Heart right ventricle (tissue), 16 donors: ENCODE measurements around the gene C10orf120. TPM values are rescaled to one million over a fixed set of nuclear protein-coding genes. Genes with fewer than 3 reads are reported as not detected.

Experiments
- ATAC-seq, 8 donors: fragments of 200-7000 bp; cut with Tn5 transposase; one replicate each; pipeline ENCODE4 v1.9.1; 2020; ENCODE audit warnings: mild to moderate bottlenecking in 8 of 8, moderate library complexity in 8 of 8, moderate number of reproducible peaks in 1 of 8
- DNase-seq, 2 donors: peaks; one replicate each; pipeline ENCODE4 v3.0.0-alpha.2; 2020
- H3K27ac ChIP-seq, 10 donors: fragments of 200-600 bp; sonication (generic) in 2 of 10; one replicate each; pipeline versions ENCODE4 v1.5.0 to v1.8.0; 2020 to 2022; ENCODE audit warnings: mild to moderate bottlenecking in 3 of 10
- H3K27me3 ChIP-seq, 7 donors: fragments of 200-600 bp; one replicate each; pipeline ENCODE4 v1.8.0; 2021 to 2022; ENCODE audit warnings: mild to moderate bottlenecking in 2 of 7
- H3K36me3 ChIP-seq, 9 donors: fragments of 200-600 bp; sonication (generic) in 1 of 9; one replicate each; pipeline versions ENCODE4 v1.5.0 to v1.8.0; 2020 to 2022; ENCODE audit warnings: mild to moderate bottlenecking in 2 of 9
- H3K4me1 ChIP-seq, 9 donors: fragments of 200-600 bp; sonication (generic) in 1 of 9; one replicate each; pipeline versions ENCODE4 v1.5.0 to v1.8.0; 2020 to 2022; ENCODE audit warnings: mild to moderate bottlenecking in 4 of 9
- H3K4me3 ChIP-seq, 10 donors: fragments of 200-600 bp; sonication (generic) in 2 of 10; one replicate each; pipeline versions ENCODE4 v1.5.0 to v1.8.0; 2020 to 2022; ENCODE audit warnings: mild to moderate bottlenecking in 7 of 10, moderate library complexity in 2 of 10
- H3K9me3 ChIP-seq, 11 donors: fragments of 200-600 bp in 10 of 11; sonication (generic) in 2 of 11; one replicate each; pipeline versions ENCODE4 v1.5.0 to v1.8.0; 2013 to 2022; ENCODE audit warnings: mild to moderate bottlenecking in 2 of 11, control low read depth in 1 of 11, moderate library complexity in 1 of 11
- CTCF ChIP-seq, 9 donors: fragments of 200-600 bp; sonication (generic) in 2 of 9; IDR thresholded peaks; one replicate each; pipeline versions ENCODE4 v1.5.0 to v1.8.0; 2021 to 2022; ENCODE audit warnings: antibody characterized with exemption in 9 of 9, mild to moderate bottlenecking in 5 of 9, moderate library complexity in 1 of 9
- WGBS, 2 donors: extraction: QIAGEN DNeasy Blood & Tissue Kit; methylation state at CpG; one replicate each; pipeline ENCODE4 v1.1.7; 2013; ENCODE audit warnings: inconsistent platforms in 1 of 2; 5-methylcytosine and 5-hydroxymethylcytosine counted together
- intact Hi-C, 10 donors: fragments of 100-400 bp; cut with DNase I; formaldehyde crosslinking; loops; one replicate each; pipeline versions ENCODE4 v1.11.1 to v1.14.2; 2022
- polyA plus RNA-seq, 2 donors: library from polyadenylated mRNA; stranded (reverse); fragments of 200-250 nt; gene quantifications; one replicate each; pipeline ENCODE4 v1.2.3, GENCODE V29; 2013
- total RNA-seq, 10 donors: library from RNA; stranded (reverse); fragmentation: NEBNext Ultra II Directional in 3 of 10; extraction: Animal tissue kit (Norgen Biotek cat#: 25700) in 3 of 10; gene quantifications; one replicate each; pipeline versions ENCODE4 v1.2.1 to v1.2.4, GENCODE V29; 2021 to 2023
- donor health status: Arrhythmogenic right ventricular cardiomyopathy.
- donor health status: ischemic (EF 13 %, LVEDD 7.1; RV severe dilation, severe dysfunction).
- donor health status: healthy with polysubstance abuse.
- donor health status: DM: no; HTN: yes; CAD: no.
- donor health status: DM: no; HTN: no; CAD: no.
- donor health status: ischemic (EF 25% LVEDD 6.9; RV normal size, moderate dysfunction).
- donor health status: ischemic (EF 25% LVEDD 5.7; RV mildly dilated, moderate dysfunction).
- donor health status: healthy.
- donor health status: DM: yes; HTN: yes; CAD: no.
- donor health status: Ischemic cardiomyopathy.
- donor health status: ischemic (EF 35%, LVEDD 5.7; RV mildly dilated, moderate dysfunction).
- donor health status: nonischemic (EF 11% LVEDD 7.7; RV severe dilation, severe dysfunction).
- donor health status: DM: yes; HTN: yes; CAD: no.
- donor health status: PGD.
- donor health status: ischemic (EF 29% LVEDD 5.4; RV normal size, mild dysfunction).
- donor health status: nonischemic (EF 23%, LVEDD 6.1; RV moderate dilation, normal function).

C10orf120 gene
- total and polyA plus RNA-seq, 12 donors, result not detected

GRCh38 chr10:122648599-122649428 lies 50.8 kb downstream of the C10orf120 start:
- Histone ChIP-seq H3K27me3 (peaks cover 0 to 7% (median 0%) of the 10 kb centered on the region in 7 donors), H3K4me3 (no peak overlapping the region), H3K27ac (no peak overlapping the region), H3K4me1 (peaks cover 0 to 4% (median 0%) of the 10 kb centered on the region in 9 donors), H3K36me3 (no peaks in the 10 kb centered on the region), H3K9me3 (peaks cover 0 to 10% (median 0%) of the 10 kb centered on the region in 11 donors)
- ATAC-seq (peak; percentile 64 to 74 (median 70)), DNase-seq (peak; percentile 41 to 54)
- peak; percentile 61 to 86 (median 82) for TF ChIP-seq CTCF (IDR thresholded peaks at IDR 0.05)
- intact Hi-C loops, result loop anchor here in 8 of 10 donors (1.0 to 10.0 kb wide), 6 partner anchors 53 to 916 kb away; no protein-coding TSS in a partner anchor
- 31% methylated on average over 10 of the region's 10 CpGs for WGBS, 2 donors

Other genes starting within 250 kb of the C10orf120 start
- gene ARMS2, start 245.2 kb downstream of the C10orf120 start, total RNA-seq, result 1 to 10 TPM in 1 of 10 donors, under 1 TPM in 3, not detected in 6; 0.33 to 1.3 (median 0.94) TPM
- not detected for gene ARMS2, start 245.2 kb downstream of the C10orf120 start, polyA plus RNA-seq
- gene HTRA1, start 238.3 kb downstream of the C10orf120 start, total RNA-seq, result 100 to 1,000 TPM in 2 of 10 donors, 10 to 100 TPM in 8; 23.4 to 108 (median 73.1) TPM
- 10 to 100 TPM; 31.9 to 35.4 TPM for gene HTRA1, start 238.3 kb downstream of the C10orf120 start, polyA plus RNA-seq
- gene DMBT1, start 139.1 kb downstream of the C10orf120 start, total RNA-seq, result under 1 TPM in 2 of 10 donors, not detected in 8; 0.05 to 0.18 TPM
- gene DMBT1, start 139.1 kb downstream of the C10orf120 start, polyA plus RNA-seq, result under 1 TPM in 1 of 2 donors, not detected in 1; 0.01 TPM
- gene CUZD1, start 146.0 kb upstream of the C10orf120 start, total RNA-seq, result under 1 TPM; 0.13 to 0.51 (median 0.24) TPM
- 1 to 10 TPM in 1 of 2 donors, under 1 TPM in 1; 0.23 to 1.1 TPM for gene CUZD1, start 146.0 kb upstream of the C10orf120 start, polyA plus RNA-seq
- gene FAM24B, start 179.7 kb upstream of the C10orf120 start, total RNA-seq, result under 1 TPM in 4 of 10 donors, not detected in 6; 0.47 to 0.92 (median 0.70) TPM
- 1 to 10 TPM in 1 of 2 donors, under 1 TPM in 1; 0.55 to 1.7 TPM for gene FAM24B, start 179.7 kb upstream of the C10orf120 start, polyA plus RNA-seq
- gene FAM24A, start 210.8 kb upstream of the C10orf120 start, total RNA-seq, result not detected
- not detected for gene FAM24A, start 210.8 kb upstream of the C10orf120 start, polyA plus RNA-seq